ENCODE measurements around the gene ARHGAP6.

ARHGAP6 gene

GRCh38 chrX:11450354-11450753 is 215.4 kb downstream of the ARHGAP6 start:
- TF ChIP-seq CTCF (IDR thresholded peaks at IDR 0.05; ENCODE audit: control extremely low read depth, extremely low read depth, low read depth, missing control alignments): no peak
- no peak for DNase-seq (ENCODE audit: extremely low spot score)
- ChIA-PET CTCF (no interaction called here), POLR2A (no interaction called here)

GRCh38 chrX:11449613-11450012 is 216.1 kb downstream of the ARHGAP6 start:
- ChIA-PET POLR2A (no interaction called here), CTCF (interaction anchor here (1.2 kb wide), 1 partner anchor 11 kb away, joined by 3 read pairs; no protein-coding TSS in a partner anchor)
- DNase-seq (ENCODE audit: extremely low spot score): no peak
- no peak for TF ChIP-seq CTCF (IDR thresholded peaks at IDR 0.05; ENCODE audit: control extremely low read depth, extremely low read depth, low read depth, missing control alignments)

GRCh38 chrX:11447418-11447817 is 218.3 kb downstream of the ARHGAP6 start:
- no peak for DNase-seq (ENCODE audit: extremely low spot score)
- POLR2A ChIA-PET: no interaction called here
- no peak for TF ChIP-seq CTCF (IDR thresholded peaks at IDR 0.05; ENCODE audit: control extremely low read depth, extremely low read depth, low read depth, missing control alignments)
- CTCF ChIA-PET: no interaction called here

GRCh38 chrX:11446949-11447348 is 218.8 kb downstream of the ARHGAP6 start:
- no peak for TF ChIP-seq CTCF (IDR thresholded peaks at IDR 0.05; ENCODE audit: control extremely low read depth, extremely low read depth, low read depth, missing control alignments)
- POLR2A ChIA-PET: no interaction called here
- CTCF ChIA-PET: no interaction called here
- DNase-seq (ENCODE audit: extremely low spot score): no peak

GRCh38 chrX:11446336-11446735 is 219.4 kb downstream of the ARHGAP6 start:
- POLR2A ChIA-PET: no interaction called here
- no peak for DNase-seq (ENCODE audit: extremely low spot score)
- CTCF ChIA-PET: no interaction called here
- no peak for TF ChIP-seq CTCF (IDR thresholded peaks at IDR 0.05; ENCODE audit: control extremely low read depth, extremely low read depth, low read depth, missing control alignments)

- POLR2A ChIA-PET: no interaction called here
Observed at GRCh38 chrX:11445540-11445939, 220.2 kb downstream of the ARHGAP6 start.

More at GRCh38 chrX:11445540-11445939, 220.2 kb downstream of the ARHGAP6 start:
- TF ChIP-seq CTCF (IDR thresholded peaks at IDR 0.05; ENCODE audit: control extremely low read depth, extremely low read depth, low read depth, missing control alignments): no peak
- DNase-seq (ENCODE audit: extremely low spot score): no peak
- CTCF ChIA-PET: no interaction called here

Data from GM10248 (cell line).